Non-pigmented ciliary epithelial cell (primary cell): ENCODE results near the gene LSS.
"Not testable (repeated sequence)": the region's sequence is repeated elsewhere in the genome, so short reads cannot be mapped to it uniquely, and the experiment has no call there.

ENCODE experiments used
- DNase-seq: peaks from one replicate; pipeline ENCODE4 v3.0.0-alpha.2; 2010; ENCODE audit warnings: low read depth

LSS gene

DNA sequence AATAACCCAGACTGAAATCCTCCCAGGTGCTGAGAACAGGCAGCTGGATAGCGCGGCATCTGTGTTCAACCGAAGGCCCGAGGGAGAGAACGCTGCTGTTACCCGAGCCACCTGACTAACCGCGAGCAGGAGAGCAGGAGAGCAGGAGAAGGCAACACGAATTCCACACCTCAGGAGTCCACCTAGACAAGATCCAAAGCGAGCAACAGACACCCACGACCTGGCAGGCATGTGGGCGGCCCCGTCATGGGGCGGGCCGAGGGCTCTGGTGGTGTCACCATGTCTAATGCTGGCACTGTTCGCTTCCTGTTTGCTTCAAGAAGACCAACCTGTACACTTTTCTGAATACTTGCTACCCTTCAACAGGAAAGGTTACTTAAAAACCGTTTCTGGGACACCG, 23.4 kb downstream of the LSS start:
- DNase-seq: no peak

DNA sequence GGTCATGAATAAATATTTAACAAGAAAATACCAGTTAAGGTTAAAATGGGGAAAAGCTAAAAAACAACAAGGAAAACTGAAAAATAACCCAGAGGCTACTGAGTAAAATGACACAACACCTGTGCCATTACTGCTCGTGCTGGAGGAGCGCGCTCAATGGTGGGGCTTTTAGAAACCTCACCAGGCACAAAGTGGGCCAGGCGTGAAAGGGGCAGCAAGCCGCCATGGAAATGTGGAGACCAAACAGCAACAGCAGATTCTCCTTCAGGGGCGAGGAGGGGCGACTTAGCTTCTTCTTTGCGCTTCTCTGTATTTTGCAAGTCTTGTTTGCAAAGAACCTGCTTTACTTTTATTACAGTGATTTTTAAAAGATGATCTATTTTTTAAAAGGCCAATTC, 25.4 kb downstream of the LSS start:
- DNase-seq: no peak

DNA sequence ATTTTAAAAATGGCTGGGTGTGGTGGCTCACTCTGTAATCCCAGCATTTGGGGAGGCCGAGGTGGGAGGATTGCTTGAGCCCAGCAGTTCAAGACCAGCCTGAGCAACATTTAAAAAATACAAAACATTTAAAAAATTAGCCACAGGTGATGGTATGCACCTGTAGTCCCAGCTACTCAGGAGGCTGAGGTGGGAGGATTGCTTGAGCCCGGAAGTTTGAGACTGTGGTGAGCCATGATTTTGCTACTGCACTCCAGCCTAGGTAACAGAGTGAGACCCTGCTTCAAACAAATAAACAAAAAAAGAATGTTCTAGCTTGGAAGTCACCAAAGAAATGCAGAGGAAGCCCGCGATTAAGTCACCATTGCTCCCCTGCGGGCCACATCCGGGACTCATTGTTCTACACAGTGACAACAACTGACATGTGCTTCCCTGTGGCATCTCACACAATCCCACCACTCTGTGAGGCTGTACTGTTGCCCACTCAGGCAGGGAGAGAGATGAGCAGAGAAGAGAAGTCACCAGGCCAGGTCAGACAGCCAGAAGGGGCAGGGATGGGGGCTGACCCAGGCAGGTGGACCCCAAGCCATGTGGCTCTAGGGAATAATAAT, 25.9 kb downstream of the LSS start:
- no peak for DNase-seq

DNA sequence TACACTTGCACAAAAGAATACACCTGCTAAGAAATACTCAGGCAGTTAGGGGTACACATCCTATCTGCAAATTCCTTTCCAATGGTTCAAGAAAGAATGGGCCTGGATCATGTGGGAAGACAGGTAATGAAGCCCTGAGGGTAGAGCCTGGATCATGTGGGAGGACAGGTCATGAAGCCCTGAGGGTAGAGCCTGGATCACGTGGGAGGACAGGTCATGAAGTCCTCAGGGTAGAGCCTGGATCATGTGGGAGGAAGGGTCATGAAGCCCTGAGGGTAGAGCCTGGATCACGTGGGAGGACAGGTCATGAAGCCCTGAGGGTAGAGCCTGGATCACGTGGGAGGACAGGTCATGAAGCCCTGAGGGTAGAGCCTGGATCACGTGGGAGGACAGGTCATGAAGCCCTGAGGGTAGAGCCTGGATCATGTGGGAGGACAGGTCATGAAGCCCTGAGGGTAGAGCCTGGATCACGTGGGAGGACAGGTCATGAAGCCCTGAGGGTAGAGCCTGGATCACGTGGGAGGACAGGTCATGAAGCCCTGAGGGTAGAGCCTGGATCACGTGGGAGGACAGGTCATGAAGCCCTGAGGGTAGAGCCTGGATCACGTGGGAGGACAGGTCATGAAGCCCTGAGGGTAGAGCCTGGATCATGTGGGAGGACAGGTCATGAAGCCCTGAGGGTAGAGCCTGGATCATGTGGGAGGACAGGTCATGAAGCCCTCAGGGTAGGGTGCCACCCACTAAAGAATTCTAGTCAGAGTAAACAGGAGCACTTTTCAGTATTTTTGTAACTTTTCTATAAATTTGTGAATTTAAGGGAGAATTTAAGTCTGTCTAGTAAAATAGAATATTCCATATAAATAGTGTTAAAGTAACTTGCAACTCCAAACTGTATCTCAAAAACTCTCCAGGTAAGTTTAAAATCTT, 27.4 kb downstream of the LSS start:
- DNase-seq: not testable (repeated sequence)

DNA sequence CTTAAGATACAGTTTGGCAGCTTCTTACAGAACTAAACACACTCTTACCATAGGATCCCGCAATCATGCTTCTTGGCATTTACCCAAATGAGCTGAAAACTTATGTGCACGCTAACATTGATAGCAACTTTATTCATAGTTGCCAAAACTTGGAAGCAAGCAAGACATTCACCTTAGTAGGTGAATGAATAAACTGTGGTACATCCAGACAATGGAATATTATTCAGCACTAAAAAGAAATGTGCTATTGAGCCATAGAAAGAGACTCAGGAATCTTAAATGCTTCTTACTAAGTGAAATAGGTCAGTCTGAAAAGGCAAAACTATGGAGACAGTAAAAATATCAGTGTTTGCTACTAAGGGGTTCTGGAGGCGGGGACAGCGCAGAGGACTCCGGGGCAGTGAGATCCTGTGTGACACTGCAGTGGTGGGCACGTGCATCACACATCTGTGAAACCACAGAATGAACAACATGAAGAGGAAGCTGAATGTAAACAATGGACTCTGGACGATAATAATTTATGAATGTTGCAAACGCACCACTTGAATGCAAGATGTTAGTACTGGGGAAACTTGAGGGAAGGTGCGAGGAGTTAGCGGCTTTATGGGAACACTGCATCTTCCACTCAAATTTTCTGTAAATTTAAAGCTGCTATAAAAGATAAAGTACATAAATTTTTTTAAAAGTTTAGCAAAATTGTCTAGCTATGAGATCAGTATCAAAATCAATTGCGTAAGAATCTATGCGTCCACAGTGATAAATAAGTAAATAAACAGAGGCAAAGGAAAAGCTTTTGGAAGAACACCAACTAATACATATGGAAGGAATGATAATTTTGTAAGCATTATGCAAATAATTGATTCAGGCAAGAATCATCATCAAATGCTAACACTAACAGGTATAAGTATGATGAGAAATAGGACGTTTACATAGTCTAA, 28.9 kb downstream of the LSS start:
- DNase-seq: no peak

DNA sequence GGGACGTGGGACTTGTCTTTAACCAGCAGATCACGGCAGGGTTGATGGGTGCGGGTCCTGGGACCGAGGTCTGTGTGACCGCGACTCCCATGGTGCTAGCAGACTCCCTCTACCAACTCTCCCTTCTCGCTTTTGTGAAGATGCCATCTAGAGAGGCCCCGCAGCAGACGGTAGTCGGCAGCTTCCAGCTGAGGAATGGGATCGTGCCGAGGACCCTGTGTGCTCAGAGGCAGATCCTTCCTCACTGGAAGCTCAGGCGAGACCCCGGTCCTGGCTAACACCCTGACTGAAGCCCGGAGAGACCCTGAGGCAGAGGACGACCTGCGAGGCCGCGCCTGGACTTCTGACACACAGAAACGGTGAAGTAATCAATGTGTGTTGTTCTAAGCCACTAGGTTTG, 31.8 kb downstream of the LSS start:
- DNase-seq: no peak

DNA sequence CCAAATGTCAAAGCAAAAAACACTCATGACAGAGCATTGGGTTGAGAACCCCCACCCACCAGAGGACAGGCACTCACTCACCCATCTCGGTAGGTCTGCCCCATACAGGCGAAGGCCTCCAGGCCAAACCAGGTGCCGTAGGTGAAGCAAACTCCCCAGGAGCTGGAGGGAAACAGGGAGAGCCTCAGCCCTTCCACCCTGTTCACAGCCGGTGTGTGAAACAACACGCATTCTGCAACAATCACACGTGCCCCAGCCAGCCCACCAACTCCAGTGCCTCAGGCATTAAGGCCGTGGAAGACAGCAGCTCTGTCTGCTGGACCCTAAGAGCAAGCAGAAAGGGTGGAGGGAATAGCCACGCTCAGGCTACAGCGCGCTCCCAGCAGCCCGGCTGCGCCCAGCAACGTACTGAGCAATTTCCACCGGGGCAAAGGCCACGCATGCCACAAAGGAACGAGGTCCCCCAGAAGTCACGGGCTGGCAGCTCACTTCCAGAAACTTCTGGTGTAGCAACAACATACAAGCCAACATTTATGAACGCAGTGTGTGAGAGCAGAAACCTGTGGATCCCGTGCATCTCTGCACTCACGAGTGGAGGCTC, 32.9 kb downstream of the LSS start:
- no peak for DNase-seq

DNA sequence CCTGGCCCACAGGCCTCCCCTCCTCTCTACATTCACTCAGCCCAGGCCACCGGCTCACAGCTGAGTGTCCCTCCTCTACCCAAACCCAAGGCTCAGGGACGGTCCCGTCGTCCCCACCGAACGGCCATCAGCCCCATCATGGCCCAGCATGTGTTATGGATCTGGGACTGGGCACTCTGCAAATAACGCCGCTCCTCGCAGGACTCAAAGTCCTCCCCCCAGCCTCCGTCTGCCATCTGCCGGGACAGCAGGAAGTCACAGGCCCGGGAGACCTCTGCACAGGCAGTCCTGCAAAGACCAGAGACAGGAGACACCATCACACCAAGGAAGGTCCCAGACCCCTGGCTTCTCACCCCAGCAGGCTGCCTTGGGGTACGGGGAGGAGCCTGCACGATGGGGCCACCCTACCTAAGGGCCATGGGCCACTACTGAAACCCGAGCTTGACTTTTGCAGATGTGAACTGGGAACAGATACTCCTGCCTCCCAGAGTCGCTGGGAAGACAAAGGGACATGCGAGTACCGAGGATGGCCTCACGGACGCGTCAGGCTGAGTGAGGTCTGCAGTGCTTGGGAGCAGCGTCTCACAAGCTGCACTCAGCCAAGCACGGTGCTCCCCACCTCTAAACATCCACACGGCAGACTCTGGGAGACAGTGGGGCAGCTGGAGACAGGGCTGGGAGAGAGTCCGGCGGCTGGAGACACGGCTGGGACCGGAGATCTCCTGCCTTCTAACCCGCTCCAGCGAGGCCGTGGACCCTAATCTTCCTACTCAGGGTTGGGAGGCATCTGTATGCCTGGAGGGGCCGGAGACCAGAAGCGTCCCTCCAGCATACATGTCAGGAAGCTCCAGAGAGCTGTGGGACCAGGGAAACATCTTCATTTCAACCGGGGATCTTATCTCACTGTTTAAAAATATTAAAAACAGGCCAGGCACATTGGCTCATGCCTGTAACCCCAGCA, 33.9 kb downstream of the LSS start:
- no peak for DNase-seq

DNA sequence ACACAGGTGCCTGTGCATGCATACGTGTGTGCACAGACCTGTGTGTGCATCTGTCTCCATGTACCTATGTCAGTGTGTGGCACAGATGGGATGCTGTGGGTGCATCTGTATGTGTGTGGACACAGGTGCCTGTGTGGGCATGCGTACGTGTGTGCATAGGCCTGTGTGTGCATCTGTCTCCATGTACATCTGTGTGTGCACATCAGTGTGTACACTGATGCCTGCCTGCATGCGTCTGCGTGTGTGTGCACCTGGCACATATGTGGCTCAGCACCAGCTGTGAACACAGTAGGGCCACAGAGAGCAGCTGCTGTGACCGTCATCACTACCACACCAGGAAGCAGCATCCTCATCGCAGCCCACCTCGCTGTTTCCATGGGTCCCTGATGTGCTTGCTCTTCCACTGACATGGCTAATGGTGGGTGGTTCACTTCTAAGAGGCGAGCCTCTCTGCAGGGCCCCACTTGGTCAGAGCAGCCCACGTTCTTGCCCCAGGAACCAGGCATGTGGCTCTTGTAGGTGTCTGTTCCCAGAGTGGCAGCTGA, 34.7 kb downstream of the LSS start:
- DNase-seq: no peak

DNA sequence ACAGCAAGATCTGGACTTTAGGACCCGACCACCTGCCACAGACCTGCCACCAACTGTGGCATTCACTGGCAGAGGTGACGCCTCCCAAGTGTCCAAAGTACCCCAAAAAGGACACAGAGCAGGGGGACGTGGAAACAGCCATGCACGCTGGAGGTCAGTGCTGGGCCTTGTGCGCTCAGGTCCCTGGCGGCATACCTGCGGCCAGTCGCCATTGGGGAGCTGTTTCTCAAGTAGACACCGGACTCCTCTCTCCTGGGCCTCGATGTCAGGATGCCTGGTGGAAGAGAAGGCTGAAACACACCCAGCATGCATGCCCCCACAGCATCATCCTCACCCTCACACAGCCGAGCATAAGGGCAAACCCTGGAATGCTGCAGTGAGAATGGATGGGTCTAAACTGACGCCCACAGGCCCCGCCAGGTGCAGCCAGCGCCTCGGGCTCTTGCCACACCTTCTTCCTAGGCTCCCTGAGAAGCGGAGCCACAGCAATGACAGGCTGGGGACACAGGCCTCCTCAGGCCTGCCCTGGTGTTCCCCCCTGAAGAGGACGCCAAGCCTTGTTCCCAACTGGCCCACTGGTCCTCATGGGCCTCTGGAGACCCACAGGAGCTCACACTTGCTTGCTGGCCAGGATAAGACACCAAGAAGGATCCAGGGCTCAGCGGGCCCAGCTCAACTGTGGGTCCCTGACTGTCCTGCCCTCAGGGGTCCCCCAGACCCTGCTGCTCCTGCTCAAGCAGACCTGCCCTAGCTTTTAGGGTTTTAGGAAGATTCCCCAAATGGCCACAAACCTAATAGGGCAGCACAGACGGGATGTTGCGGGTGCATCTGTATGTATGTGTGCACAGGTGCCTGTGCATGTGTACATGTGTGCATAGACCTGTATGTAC, 36.6 kb downstream of the LSS start:
- no peak for DNase-seq

DNA sequence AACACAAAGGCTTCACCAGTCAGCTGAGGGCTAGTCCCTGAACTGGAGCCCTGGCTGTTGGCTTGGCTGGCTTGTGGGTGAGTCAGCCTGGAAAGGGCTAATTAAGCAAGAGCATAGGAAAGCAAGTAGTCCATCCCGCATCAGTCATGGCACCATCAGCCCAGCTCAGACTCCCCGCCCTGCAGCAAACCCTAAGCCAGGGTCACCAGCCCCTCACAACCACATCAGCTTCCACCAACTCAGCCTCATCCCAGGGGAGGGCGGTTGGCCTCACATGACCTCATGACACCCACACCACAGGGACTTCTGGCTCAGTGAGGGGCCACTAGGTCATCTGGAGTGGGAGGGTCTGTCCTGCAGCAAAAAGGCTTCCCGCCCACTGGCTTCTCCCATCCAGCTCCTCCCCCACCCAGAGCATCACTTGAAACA, 37.3 kb downstream of the LSS start:
- DNase-seq: peak; percentile 49

DNA sequence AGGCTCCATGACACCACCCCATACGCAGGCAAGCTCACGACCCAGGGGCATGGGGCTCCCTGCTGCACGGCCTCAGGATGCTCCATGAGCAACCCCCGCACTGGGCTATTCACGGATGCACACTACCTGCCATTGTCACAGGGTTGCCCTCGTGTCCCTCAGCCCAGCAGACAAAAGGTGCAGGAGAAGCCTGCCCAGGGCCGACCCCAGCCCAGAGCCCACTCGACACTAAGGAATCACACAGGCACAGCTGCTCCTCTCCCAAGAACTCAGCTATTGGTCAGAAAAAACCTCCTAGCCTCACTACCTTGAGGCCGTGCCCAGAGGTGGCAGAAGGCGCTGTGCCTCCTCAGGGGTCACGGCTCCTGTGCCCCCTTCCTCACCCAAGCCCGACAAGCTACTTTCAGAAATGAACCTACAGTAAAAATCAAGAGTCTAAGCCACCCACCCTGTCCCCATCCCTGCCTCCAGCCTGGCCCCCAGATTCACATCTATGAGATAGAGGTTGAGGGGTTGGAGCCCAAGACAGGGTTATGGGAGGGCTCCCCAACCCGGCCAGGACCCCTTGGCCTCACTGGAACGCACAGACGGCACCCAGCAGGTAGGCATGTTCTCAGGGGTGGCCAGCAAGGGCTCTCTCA, 38.0 kb downstream of the LSS start:
- no peak for DNase-seq

DNA sequence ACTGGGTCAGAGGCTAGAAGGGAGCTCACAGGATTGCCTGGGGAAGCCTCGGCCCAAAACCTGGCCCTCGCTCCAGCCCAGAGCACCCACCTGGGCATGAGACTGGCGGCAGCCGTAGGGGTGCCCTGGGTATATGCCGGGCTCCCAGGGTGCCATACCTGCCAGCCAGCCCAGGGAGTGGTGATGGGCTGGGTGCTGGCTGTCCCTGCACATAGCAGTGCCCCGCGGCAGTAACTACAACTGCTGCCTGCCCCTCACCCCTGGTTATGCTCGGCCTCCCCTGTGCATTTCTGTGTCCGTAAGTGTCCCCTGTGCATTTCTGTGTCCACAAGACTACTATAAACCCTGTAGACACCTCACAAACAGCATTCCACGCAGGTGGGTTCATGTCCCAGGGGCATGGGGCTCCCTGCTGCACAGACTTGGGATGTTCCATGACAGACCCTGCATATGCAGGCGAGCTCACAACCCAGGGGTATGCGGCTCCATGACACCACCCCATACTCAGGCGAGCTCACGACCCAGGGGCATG, 38.5 kb downstream of the LSS start:
- DNase-seq: no peak

DNA sequence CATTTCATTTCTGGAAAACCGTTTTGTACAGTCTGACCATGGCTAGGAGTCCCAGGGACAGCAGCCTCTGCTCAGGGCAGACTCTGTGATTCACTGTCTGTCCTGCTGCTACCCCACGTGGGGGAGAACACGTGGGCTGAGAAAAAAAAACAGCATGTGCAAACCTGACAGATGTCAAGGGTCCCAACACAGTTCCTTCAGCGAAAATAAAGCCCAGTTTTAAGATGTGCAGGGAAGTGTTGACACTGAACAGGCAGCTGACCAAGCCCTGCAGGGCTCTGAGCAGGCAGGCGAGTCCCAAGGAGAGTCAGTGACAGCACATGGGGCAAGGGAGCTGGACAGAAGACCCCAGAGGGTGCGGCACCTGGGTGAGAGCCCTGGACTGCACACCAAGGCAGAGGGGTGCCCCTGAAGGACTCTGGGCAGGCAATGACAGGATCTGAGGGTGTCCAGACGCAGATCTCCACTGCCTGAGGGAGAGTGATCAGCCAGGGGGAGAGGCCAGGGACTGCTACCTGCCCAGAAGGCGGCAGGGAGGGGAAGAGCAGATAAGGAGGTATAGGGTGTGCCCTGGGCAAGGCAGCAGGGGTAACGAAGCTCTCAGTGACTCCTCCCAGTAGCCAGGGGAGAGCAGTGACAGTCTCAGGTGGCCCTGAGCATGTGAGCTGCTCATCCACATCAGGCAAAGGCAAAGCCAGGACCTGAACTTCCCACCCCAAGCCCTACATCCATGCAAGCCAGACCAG, 39.2 kb downstream of the LSS start:
- DNase-seq: peak; percentile 36

DNA sequence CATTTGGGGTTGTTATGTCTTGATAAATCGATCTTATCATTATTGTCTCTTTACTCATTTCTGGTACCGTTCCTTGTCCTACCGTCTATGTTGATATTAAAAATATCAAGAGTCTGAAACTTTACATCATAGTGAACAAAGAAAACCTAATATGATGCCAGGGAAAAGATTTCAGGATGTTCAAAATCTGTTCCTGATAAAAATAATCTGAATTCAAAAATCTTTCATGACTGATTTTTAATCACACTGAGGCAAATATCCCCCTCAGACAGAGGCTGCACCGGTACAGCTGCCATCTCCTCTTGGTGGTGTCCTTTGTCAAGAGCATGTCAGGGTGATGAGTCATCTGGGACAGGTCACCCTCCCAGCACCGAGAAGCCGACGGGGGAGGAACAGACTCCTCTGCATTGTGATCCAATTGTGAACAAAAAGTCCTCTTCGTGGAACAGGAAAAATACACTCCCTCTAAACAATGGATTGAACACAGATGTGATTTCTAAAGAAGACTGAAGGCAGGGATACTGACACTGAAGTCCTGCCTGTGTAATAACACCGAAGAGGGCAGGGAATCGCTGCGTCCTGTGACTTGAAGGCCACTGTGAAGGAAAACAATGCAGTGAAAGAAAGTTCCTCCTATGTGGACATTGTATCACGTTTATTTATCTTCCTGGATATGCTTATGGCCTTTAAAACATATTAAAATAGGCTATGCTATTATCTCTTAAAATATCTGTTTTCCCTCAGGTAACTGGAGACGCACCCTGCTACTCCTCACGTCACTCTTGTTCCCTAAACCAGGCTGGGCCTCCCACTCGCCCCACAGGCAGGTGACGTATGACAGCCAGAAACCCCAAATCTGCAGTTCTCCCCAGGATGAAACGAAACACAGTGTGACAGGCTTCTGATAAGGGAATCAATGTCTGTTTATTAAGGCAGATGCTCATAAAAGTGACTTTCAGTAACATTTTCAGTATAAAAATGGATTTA, 40.1 kb downstream of the LSS start:
- DNase-seq: peak; percentile 36

DNA sequence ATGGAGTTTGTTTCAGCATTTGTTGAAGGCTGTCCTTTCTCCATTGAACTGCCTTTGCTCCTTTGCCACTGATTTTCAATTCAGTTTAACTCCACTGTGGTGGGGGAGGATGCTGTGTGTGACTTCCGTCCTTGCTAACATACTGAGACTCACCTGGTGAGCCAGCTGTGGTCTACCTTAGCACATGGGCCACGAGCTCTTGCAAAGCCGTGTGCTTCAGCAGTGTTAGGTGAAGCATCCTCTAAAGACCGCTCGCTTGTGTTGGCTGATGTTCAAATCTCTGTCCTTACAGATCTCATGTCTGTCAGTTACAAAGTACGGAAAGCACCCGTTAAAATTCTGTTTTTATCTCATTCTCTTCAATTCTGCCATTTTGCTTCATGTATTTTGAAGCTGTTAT, 40.8 kb downstream of the LSS start:
- DNase-seq: no peak

DNA sequence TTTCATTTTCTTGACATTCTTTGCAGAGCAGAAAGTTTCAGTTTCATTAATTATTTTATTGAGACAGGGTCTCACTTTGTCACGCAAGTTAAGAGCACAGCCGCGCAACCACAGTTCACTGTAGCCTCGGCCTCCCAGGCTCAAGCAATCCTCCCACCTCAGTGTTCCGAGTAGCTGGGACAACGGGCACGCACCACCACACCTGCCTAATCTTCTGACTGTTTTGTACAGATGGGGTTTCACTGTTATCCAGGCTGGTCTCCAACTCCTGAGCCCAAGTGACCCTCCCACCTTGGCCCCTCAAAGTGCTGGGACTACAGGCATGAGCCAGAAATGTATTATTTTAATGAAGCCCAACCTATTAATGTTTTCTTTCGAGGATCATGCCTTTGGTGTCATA, 41.3 kb downstream of the LSS start:
- DNase-seq: no peak
